GM21367 (cell line): ENCODE measurements around the gene HADHB.
"Not testable (repeated sequence)": the region's sequence is repeated elsewhere in the genome, so short reads cannot be mapped to it uniquely, and the experiment has no call there.

ENCODE experiments used
- ATAC-seq: cut with Tn5 transposase; IDR thresholded peaks from one replicate; pipeline ENCODE4 v1.9.1; 2021; ENCODE audit not compliant: unreplicated experiment

The HADHB gene

GRCh38 chr2:26327291-26328272, 82.8 kb downstream of the HADHB start:
- no peak for ATAC-seq

- not testable (repeated sequence) for ATAC-seq
These were observed 84.3 kb downstream of the HADHB start for GRCh38 chr2:26329083-26329482.

GRCh38 chr2:26330114-26330549, 85.4 kb downstream of the HADHB start:
- peak; percentile 82 for ATAC-seq

- no peak for ATAC-seq
These were observed 85.9 kb downstream of the HADHB start for GRCh38 chr2:26330604-26331003.

GRCh38 chr2:26331321-26331720, 86.6 kb downstream of the HADHB start:
- not testable (repeated sequence) for ATAC-seq

GRCh38 chr2:26333293-26333692, 88.6 kb downstream of the HADHB start:
- ATAC-seq, result no peak

- no peak for ATAC-seq
These were observed 90.5 kb downstream of the HADHB start for GRCh38 chr2:26335231-26335630.

- ATAC-seq, result no peak
These were observed 92.0 kb downstream of the HADHB start for GRCh38 chr2:26336719-26337118.

- ATAC-seq, result no peak
These were observed 92.6 kb downstream of the HADHB start for GRCh38 chr2:26337298-26337697.
